NCI-H460 (cell line): ENCODE measurements around the gene MEST. TPM values are rescaled to one million over a fixed set of nuclear protein-coding genes. Genes with fewer than 3 reads are reported as not detected.
"Not testable (repeated sequence)": the region's sequence is repeated elsewhere in the genome, so short reads cannot be mapped to it uniquely, and the experiment has no call there.

Source experiments
- DNase-seq: peaks from one replicate; pipeline ENCODE4 v3.0.0-alpha.2; 2016; ENCODE audit warnings: low read depth; ENCODE audit errors: extremely low read depth
- total RNA-seq: library from RNA; depleted of rRNA; stranded (reverse); fragments of >200 nt; shearing (Covaris generic); gene quantifications from 2 replicates; pipeline ENCODE4 v1.2.3, GENCODE V29; 2014

MEST gene
- total RNA-seq, 1 experiment from 2014 or later = 29.4 TPM

DNA sequence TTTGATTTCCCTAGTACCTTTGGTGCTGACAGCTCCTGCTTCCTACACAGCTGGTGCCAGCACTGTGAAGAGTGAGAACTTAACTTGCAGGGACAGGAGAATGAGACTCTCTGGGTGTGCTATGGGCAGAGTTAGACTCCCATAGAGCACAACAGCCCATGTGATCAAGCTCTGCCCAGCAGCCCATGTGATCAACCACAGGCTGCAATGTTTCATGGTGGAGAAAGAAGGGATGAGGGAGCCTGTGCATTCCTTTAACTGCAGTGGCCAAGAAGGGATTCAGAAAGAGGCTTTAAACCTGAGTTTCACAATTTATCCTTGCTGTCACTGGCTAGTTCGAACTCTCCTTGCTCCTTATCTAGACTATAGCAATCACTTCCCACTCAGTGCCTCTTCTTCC is 10.0 kb upstream of the MEST start:
- DNase-seq = no peak

DNA sequence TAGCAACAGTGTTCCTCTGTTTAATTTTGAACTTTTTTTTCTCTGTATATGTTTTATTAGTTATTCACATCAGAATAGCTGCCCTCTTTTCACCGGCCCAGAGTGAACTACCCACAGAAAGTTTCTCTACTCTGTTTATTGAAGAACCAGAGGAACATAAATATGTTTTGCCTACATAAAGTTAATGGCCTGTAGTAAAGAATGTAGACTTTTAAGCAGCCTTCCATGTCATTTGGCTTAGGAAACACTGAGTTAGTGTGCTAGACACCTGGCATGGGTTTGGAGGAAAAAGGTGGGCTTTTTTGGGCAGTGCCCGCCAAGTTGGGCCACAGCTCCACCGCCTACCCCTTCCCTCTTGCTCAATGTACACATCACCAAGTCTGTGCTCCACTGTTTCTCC is 8.9 kb upstream of the MEST start:
- DNase-seq = no peak

DNA sequence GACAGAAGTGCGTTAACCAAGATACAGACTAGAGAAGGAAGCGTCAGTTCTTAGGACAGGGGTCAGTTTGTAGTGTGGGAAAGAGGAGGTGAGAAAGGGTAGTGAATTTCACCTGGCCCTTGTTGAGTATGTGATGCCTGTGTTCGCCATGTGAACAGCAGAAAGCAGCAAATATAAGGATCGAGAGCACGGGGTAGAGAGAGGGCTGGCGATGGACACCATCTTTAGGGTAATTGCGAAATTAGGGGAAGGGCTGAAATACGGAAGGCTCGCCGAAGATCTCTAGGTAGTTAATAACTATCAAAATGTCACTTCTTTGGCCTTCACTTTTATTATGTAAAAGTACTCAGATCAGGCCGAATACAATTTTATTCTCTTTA is 6.2 kb upstream of the MEST start:
- no peak for DNase-seq

DNA sequence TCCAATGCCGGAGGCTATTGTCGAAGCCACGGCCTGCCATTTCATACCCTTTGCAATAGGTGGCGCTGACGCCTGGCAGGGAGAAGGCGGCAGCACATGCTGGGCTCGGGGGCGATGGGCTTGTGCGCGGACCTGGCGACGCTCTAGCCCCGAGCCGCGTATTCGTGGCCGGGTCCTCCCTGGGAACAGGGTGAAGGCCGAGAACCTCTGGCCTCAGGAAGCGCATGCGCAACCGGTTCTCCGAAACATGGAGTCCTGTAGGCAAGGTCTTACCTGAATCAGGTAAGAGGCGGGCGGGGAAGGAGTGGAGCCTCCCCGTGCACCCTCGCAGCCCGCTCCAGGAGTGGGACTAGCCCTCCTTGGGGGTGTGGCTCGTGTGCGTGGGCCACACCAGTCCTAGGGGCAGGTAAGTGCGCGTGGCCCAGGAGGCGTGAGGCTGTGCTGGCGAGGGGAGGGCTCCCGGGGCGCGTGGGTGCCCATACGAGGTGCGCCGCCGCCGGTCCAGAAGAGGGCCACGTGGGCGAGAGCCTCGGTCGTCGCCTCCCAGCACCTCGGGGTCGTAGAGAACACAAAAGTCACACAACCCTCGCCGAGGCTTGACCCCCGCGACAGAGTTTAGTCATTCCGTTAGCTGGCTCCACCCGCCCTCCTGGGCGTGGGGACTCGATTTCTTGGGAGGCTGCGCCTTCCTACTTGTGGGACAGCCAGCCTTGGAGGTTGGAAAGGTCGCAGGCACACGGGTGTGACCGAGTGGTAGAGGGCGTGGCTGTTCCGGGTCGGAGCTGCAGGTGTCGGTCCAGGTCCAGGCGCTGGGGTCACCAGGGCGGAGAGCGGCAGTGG is 5.6 kb upstream of the MEST start:
- DNase-seq = no peak

DNA sequence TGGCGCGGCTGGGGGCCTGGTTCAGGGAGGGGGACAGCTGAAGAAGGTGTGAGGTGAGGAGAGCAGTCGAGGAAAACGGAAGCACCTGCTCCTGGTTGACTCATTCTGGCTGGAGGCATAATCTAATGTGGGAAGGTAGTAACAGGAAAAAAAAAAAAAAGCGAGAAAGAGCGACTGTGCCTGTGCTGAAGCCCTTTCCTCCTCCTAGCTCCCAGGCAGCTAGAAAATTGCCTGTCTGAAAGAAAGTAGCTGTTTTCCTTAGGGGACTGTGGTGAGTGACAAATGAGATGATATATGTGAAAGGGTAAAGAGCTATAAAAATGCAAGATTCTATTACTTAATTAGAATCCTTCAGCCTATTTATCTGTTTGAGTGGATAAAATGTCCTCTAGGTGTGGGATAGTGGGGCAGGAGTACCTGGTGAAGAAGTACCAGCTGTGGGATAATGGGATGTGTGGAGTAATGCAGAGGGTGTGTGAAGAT is 4.9 kb upstream of the MEST start:
- no peak for DNase-seq

DNA sequence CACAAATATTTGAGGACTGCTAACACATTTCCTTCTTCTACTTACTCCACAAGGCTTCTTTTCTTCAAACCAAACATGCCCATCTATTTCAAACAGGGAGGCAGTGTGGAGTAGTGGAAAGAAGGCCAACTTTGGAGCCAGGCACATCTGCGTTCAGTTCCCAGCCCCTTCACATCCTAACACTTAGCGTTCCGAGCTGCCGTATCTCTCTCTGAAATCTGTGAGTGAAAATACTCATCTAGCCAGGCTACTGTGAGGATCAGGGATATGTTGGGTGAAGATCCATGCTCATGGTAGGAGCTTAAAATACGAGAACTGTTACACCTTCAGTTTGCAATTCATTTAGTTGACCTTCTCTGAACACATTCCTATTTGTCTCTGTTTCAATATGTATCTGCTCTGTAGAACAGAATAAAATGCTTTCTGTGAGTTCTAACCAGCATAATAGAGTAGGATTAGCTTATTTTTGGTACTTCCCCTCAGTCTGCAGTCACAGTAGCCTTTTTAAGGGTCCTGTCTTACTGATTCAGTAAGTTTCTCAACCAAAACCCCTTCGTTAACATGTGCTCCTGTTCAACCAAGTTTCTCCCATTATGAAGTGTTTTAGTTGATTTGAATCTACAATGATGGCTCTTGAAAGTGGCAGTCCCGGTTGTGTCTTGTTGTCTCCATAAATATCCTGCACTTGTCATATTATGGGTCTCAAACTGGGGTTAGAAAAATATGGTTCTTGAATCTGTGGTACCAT is 3.3 kb upstream of the MEST start:
- no peak for DNase-seq

DNA sequence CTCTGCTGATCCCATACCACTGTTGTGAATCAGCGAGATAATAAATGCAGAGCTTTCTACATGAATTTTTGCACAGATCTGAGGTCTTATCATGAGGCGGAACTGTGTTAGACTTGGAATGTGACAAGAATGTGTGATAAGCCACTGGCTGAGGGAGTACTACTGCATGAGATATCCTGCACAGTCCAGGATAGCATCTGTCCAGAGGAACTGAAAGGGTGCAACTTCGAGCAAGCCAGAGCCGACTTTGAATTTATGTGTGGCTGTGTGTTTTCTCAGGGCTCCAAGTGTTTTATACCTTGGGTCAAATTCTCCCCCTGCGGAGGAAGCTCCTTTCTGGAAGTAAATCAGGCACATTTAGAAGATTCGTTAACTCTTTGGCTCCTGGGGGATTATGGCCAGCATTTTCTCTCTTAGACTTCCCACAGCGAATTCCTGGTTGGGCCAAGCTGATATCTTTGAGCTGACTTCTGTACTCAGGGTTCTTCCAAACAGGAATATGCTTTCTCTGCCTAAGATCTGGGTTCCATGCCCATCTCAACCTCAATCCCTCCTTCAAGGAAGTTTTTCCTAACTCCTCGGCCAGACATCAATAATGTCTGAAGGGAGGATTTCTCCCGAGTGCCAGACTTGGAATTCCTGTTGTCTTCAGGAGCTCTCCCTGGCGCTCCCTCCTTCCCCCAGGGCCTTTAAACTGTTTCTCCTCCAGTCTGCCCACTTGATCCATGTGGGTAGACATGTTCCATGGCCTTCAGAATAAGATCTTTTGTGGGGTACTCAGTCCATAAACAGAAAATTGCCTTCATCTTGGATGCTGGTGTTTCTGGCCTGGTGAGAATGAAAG is 2.5 kb upstream of the MEST start:
- peak; percentile 93 for DNase-seq

DNA sequence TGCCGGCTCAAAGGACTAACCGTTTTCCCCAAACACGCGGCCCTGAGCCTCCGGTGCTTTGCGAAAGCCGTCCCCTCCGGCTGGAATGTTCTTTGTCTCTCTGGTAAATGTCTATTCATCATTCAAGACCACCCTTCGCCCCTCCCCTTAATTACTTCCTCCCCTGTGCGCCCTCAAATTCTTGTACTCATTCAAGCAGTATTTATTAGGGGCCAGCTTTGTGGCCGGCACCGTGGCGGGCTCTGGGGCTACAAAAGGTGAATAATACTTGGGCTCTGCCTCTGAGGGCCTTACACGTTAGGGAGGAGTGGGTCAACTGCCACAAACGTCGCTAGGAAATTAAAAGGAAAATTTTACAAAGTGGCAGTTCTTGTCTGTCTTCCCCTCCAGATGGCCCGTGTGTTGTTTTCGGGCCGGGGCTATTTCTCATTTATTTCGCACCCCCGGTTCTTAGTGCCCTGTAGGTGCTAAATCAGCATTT is 1.5 kb upstream of the MEST start:
- DNase-seq = no peak

DNA sequence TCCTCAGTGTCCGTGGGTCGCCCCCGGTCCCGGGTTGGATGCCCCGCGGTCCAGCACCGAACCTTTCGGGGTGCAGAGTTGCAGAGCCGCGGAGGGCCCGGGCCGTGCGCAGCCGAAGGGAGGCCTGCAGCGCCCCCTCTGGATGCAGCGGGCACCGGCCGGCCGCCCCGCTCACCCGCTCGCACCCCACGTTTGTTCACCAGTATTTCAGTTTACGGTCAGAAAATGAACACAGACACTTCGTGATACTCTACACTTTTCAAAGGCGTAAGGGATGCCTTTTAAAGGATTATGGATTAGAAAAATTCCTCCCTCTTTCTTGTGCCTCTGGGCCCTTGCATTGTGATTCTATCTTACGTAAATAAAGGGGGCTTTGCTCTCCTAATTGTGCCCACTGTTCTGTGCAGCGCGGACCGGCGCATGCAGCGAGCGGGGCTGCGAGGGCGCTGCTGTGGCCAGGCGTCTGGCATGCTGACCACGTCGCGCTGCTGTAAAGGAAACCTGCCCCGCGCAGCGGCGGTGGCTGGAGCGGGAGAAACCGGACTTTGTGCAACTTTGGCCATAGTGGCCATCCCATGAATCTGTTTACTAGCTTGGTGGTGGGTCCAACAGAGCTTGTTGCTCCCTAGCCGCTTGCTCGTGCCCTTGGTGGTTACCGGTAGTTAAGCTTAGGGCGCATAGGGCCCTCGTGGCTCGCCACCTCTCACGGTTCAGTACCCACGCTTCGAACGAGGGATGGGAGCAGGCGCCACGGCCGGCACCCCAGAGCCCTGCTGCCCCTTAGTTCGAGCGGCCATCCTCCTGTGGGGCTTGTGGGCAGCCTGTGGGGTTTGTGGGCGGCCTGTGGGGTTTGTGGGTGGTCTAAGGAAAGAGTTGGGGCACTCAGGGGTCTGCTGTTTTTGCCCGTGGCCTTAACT is 739 bp upstream of the MEST start:
- DNase-seq = no peak

DNA sequence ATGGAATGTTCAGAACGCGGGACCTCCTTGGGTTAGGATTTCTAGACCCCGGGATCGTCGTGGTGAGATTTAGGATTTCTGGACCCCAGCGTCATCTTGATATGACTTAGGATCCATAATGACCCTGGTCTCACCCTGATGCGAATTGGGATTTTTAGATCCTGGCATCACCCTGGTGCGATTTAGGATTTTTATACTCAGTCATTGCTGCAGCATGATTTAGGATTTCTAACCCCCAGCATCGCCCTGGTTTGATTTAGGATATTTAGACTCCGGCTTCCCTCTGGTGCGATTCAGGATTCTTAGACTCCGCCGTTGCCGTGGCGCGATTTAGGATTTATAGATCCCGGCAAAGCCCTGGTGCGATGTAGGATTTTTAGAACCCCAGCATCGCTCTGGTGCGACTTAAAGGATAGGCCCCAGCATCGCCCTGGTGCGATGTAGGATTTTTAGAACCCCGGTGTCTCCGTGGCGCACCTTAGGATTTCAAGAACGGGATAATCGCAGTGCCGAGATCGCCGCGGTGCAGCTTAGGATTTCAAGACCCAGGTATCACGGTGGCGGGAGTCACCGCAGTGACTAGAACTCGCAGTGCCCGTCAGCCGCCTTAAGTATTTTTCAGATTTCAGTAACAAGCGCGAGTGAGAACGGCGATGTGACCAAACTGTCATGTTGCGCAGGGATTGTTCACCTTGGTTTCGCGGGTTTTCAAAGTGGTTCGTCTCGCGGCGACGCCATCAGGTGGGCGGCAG is 814 bp downstream of the MEST start:
- no peak for DNase-seq

DNA sequence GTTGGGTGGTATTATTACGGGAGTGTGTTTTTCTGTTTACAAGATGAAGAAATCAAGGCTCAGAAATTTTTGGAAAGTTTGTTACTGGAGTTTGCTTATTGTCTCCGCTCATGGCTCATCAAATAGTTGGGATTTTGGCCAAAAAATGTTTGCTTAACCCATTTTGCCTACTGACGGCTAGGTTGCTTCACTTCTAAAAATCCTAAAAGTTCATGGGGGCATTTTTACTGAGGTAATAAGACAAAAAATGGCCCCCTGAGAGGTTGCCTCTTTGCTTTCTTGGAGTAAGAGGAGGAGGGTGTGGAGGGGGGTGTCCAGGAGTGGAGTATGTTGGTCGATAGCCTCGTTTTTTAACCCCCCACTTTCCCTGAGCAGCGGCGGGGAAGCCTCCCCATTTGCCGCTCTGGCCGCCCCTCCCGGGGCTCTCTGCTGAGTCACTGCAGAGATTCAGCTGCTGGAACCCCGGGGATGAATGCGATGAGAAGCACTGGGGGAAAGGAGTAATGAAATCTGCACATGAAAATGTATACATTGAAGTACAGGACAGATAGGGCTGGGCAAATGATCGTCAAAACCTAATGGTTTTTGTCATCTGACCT is 1.5 kb downstream of the MEST start:
- DNase-seq = no peak

DNA sequence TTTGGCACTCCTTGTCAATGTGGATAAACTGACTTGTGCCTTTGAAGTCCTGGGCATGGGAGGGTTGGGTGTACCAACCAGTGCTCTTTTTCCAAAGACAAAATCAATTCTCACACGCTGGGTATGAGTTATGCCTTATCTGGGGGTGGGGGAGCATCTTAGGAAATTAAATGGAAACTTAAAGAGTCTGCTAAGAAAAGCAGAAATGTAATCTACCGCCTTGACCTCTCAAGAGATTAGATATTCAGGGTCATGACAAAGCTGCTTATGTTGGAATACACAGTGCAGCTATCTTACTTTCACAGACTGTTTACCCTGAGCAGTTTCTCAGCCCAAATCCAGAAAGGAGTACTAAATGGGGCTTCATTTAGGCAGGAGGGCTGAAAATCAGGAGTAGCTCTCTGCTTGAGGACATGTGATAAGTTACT is 2.6 kb downstream of the MEST start:
- DNase-seq = no peak

DNA sequence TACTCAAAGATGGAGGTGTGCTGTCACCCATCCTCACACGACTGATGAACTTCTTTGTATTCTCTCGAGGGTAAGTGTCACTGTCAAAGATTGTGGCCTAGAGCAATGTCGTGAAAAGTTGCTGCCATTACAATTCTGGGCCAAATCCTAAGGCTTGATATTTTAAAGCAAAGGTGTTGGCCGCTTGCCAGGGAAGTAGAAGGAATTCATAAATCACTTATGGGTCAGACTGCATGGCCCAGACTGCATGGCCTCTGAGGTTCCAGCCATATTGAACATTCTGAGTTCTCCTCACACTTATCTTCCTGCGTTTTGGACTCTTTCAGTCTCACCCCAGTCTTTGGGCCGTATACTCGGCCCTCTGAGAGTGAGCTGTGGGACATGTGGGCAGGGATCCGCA is 8.6 kb downstream of the MEST start:
- no peak for DNase-seq

DNA sequence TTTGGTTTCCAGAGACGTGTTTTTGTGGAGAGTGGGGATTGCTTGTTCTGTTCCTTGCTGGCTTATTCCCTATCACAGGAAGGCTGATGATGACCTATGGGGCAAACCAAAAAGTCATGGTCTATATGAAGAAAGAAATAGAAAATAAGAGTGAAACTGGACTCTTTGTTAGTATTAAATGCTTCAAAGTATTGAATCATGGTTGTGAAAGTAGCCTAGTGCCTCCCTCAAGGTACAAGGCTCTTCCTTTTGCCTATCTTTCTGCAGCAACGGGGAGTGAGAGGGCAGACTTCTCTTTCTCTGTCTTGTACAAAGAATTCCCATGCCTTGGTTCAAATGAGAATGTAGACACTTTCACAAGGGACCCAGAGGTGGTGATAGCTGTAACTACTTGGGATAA is 9.0 kb downstream of the MEST start:
- DNase-seq = no peak

DNA sequence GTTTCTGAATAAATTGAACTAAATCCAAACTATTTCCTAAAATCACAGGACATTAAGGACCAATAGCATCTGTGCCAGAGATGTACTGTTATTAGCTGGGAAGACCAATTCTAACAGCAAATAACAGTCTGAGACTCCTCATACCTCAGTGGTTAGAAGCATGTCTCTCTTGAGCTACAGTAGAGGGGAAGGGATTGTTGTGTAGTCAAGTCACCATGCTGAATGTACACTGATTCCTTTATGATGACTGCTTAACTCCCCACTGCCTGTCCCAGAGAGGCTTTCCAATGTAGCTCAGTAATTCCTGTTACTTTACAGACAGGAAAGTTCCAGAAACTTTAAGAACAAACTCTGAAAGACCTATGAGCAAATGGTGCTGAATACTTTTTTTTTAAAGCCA is 13.9 kb downstream of the MEST start:
- DNase-seq = no peak

DNA sequence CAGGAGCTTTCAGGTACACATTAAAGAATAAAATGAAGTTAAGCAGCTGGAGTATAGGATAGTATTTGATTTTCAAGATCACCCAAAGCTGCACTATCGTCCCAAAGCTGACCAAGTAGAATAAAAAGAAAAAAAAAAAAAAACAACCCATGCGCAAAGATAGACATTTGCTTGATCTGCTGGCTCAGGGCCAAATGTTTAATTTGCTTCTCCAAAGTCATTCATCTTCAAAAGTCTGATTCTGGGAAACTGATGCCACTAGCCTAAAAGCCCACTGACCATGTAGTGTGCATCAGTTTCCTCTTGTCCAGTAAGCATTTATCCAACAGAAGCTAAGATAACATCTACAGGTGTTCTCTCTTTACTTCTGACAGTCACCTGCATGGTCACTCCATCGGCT is 14.5 kb downstream of the MEST start:
- no peak for DNase-seq

DNA sequence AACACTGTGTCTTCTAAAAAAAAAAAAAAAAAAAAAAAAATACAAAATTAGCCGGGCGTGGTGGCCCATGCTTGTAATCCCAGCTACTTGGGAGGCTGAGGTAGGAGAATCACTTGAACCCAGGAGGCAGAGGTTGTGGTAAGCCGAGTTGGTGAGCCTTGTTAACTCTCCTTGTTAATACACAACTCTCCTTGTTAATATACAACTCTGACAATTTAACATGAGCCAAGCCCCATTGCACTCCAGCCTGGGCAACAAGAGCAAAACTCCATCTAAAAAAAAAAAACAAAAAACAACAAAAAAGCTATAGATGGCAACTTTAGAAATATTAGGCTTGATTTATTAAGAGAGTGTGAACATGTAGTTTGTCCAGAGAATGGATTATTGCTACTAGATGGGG is 20.2 kb downstream of the MEST start:
- DNase-seq = not testable (repeated sequence)

DNA sequence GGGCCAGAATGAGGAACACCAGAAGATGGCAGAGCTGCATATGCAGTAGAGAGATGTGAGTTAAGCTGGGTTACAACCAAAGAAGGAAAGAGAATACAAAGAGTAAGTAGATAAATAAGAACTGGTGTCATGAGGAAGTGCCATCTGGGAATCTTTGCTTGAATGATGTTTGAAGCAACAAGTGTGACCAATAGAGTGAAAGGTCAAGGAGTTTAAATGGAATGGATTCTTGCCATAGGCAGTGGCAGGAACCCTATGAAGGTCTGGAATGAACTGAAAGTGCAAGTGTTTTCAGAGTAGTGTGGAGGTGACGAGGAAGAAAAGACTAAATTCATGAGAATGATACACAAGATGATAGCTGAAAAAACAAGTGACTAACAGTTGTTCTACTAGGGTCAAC is 21.6 kb downstream of the MEST start:
- no peak for DNase-seq
